GM23338 (cell line): ENCODE measurements around the gene NHSL1. TPM values are rescaled to one million over a fixed set of nuclear protein-coding genes. Genes with fewer than 3 reads are reported as not detected.

Experiments
- ATAC-seq: fragments of 200-7000 bp; cut with Tn5 transposase; 3 replicates; pipeline ENCODE4 v1.9.1; 2020
- DNase-seq: peaks from one replicate; pipeline ENCODE4 v3.0.0-alpha.2; 2015; ENCODE audit warnings: low spot score
- H2AFZ ChIP-seq: fragments of 200-600 bp; sonication (generic); 2 replicates; pipeline ENCODE4 v1.8.0; 2016; ENCODE audit warnings: antibody characterized with exemption, mild to moderate bottlenecking, moderate library complexity
- H3F3A ChIP-seq: fragments of 200-600 bp; sonication (generic); replicated peaks from 2 replicates; pipeline ENCODE4 v1.8.0; 2017; ENCODE audit warnings: antibody characterized with exemption, mixed run types, low read depth
- H3K27ac ChIP-seq: fragments of 200-600 bp; sonication (generic); 2 replicates; pipeline ENCODE4 v1.6.1; 2016; ENCODE audit warnings: low read depth
- H3K27me3 ChIP-seq: fragments of 200-600 bp; sonication (generic); 2 replicates; pipeline ENCODE4 v1.8.0; 2016; ENCODE audit warnings: mild to moderate bottlenecking, mixed run types, moderate library complexity; ENCODE audit not compliant: insufficient read depth
- H3K36me3 ChIP-seq: fragments of 200-600 bp; sonication (generic); 2 replicates; pipeline ENCODE4 v1.8.0; 2016; ENCODE audit warnings: mild to moderate bottlenecking; ENCODE audit not compliant: insufficient read depth
- H3K4me1 ChIP-seq: fragments of 200-600 bp; sonication (generic); 2 replicates; pipeline ENCODE4 v1.8.0; 2016; ENCODE audit warnings: mild to moderate bottlenecking, moderate library complexity; ENCODE audit not compliant: insufficient read depth
- H3K4me2 ChIP-seq: fragments of 200-600 bp; sonication (generic); 2 replicates; pipeline ENCODE4 v1.7.1; 2017; ENCODE audit warnings: mixed run types
- H3K4me3 ChIP-seq: fragments of 200-600 bp; sonication (generic); 2 replicates; pipeline ENCODE4 v1.6.1; 2016; ENCODE audit warnings: mixed run types
- H3K79me2 ChIP-seq: fragments of 200-600 bp; sonication (generic); replicated peaks from 2 replicates; pipeline ENCODE4 v1.8.0; 2017; ENCODE audit warnings: mild to moderate bottlenecking; ENCODE audit not compliant: insufficient read depth
- H3K9me2 ChIP-seq: fragments of 200-600 bp; sonication (generic); 2 replicates; pipeline ENCODE4 v1.8.0; 2017; ENCODE audit not compliant: insufficient read depth
- H4K20me1 ChIP-seq: fragments of 200-600 bp; sonication (generic); replicated peaks from 2 replicates; pipeline ENCODE4 v1.8.0; 2017; ENCODE audit warnings: mild to moderate bottlenecking; ENCODE audit not compliant: insufficient read depth
- H3K27ac Mint-ChIP-seq: 2 replicates; pipeline ENCODE4 v1.8.0; 2020; ENCODE audit warnings: inconsistent platforms, mild to moderate bottlenecking, moderate library complexity, mixed read lengths
- H3K27me3 Mint-ChIP-seq: 3 replicates; pipeline ENCODE4 v1.8.0; 2022; ENCODE audit warnings: low read depth, mild to moderate bottlenecking, moderate library complexity, mixed read lengths, inconsistent platforms; ENCODE audit not compliant: insufficient read depth, poor library complexity
- H3K36me3 Mint-ChIP-seq: 3 replicates; pipeline ENCODE4 v1.8.0; 2021; ENCODE audit warnings: low read depth, mild to moderate bottlenecking, inconsistent platforms, moderate library complexity, mixed read lengths
- H3K4me1 Mint-ChIP-seq: 3 replicates; pipeline ENCODE4 v1.8.0; 2020; ENCODE audit warnings: mild to moderate bottlenecking, inconsistent platforms, mixed read lengths
- H3K4me3 Mint-ChIP-seq: 3 replicates; pipeline ENCODE4 v1.8.0; 2021; ENCODE audit warnings: moderate library complexity, mild to moderate bottlenecking, inconsistent platforms, mixed read lengths
- H3K9me3 Mint-ChIP-seq: 3 replicates; pipeline ENCODE4 v1.8.0; 2020; ENCODE audit warnings: moderate library complexity, mild to moderate bottlenecking, inconsistent platforms, mixed read lengths
- CREB1 ChIP-seq: fragments of 250-450 bp; sonication (Bioruptor Pico); IDR thresholded peaks from 2 replicates; pipeline ENCODE4 v1.5.0; 2020; ENCODE audit warnings: low read depth, mild to moderate bottlenecking, moderate library complexity
- CTCF ChIP-seq, 2 experiments: fragments of 200-600 bp in 1 of 2; sonication (generic) in 1 of 2; conservative IDR thresholded peaks; 2 replicates each; pipeline versions ENCODE4 v1.5.1 to v1.6.1; 2016 to 2017; ENCODE audit warnings: antibody characterized with exemption in 2 of 2, low read depth in 2 of 2, mild to moderate bottlenecking in 2 of 2, moderate library complexity in 1 of 2
- ETS1 ChIP-seq: IDR thresholded peaks from 2 replicates; pipeline ENCODE4 v1.6.1; 2016; ENCODE audit warnings: antibody characterized with exemption
- EZH2 ChIP-seq: fragments of 200-600 bp; sonication (generic); IDR thresholded peaks from one replicate; pipeline ENCODE4 v1.8.0; 2017; ENCODE audit warnings: antibody characterized with exemption, mild to moderate bottlenecking, low read depth; ENCODE audit not compliant: unreplicated experiment
- EZH2phosphoT487 ChIP-seq: fragments of 200-600 bp; sonication (generic); IDR thresholded peaks from one replicate; pipeline ENCODE4 v1.8.1; 2018; ENCODE audit warnings: antibody characterized with exemption; ENCODE audit not compliant: unreplicated experiment
- JUNB ChIP-seq: IDR thresholded peaks from one replicate; pipeline ENCODE4 v1.6.1; 2016; ENCODE audit warnings: antibody characterized with exemption; ENCODE audit not compliant: unreplicated experiment
- NANOG ChIP-seq: IDR thresholded peaks from 2 replicates; pipeline ENCODE4 v1.6.1; 2016; ENCODE audit warnings: antibody characterized with exemption, borderline replicate concordance
- POLR2AphosphoS5 ChIP-seq: IDR thresholded peaks from 2 replicates; pipeline ENCODE4 v1.6.1; 2016; ENCODE audit warnings: antibody characterized with exemption, low read depth
- STAT1 ChIP-seq: IDR thresholded peaks from one replicate; pipeline ENCODE4 v1.6.1; 2016; ENCODE audit warnings: antibody characterized with exemption; ENCODE audit not compliant: unreplicated experiment
- ZNF114 ChIP-seq: fragments of 250-450 bp; sonication (Bioruptor Pico); IDR thresholded peaks from 2 replicates; pipeline ENCODE4 v1.5.0; 2020; ENCODE audit warnings: mild to moderate bottlenecking, moderate library complexity
- ZNF331 ChIP-seq: fragments of 250-450 bp; sonication (Bioruptor Pico); IDR thresholded peaks from 2 replicates; pipeline ENCODE4 v1.5.0; 2020; ENCODE audit warnings: low read depth, mild to moderate bottlenecking, moderate library complexity
- ZNF462 ChIP-seq: fragments of 250-450 bp; sonication (Bioruptor Pico); IDR thresholded peaks from 2 replicates; pipeline ENCODE4 v1.5.0; 2020; ENCODE audit warnings: mild to moderate bottlenecking, moderate library complexity
- polyA plus RNA-seq: library from polyadenylated mRNA; unstranded; fragments of >200 nt; fragmentation: Nextera tagmentation; extraction: Ambion mirVana; gene quantifications from 2 replicates; pipeline ENCODE4 v1.2.1, GENCODE V29; 2016
- total RNA-seq: library from RNA; depleted of rRNA; stranded (reverse); fragments of >200 nt; shearing (Covaris generic); gene quantifications from 2 replicates; pipeline ENCODE4 v1.2.3, GENCODE V29; 2014
- TF ChIP-seq, protein P1 (sequence below): IDR thresholded peaks from one replicate; pipeline ENCODE4 v1.6.1; 2018; ENCODE audit warnings: antibody characterized with exemption; ENCODE audit not compliant: unreplicated experiment

NHSL1 gene
- total and polyA plus RNA-seq, 2 experiments from 2014 or later, result 11.2 to 24.5 TPM

- H3K36me3 Mint-ChIP-seq, result peaks cover 39% of the 10 kb centered on the region
- ATAC-seq, result no peak
- Histone ChIP-seq H3K4me2 (no peak overlapping the region), H3K36me3 (peaks cover 4% of the 10 kb centered on the region), H3K79me2 (no peaks in the 10 kb centered on the region), H3K4me1 (no peaks in the 10 kb centered on the region), H4K20me1 (no peaks in the 10 kb centered on the region; the same call in 1 of the 2 replicates), H3K27ac (no peak overlapping the region), H3K4me3 (no peak overlapping the region), H3F3A (no peaks in the 10 kb centered on the region), H3K9me2 (no peaks in the 10 kb centered on the region), H2AFZ (no peak overlapping the region), H3K27me3 (no peaks in the 10 kb centered on the region)
- TF ChIP-seq ZNF114, result no peak
- TF ChIP-seq, protein P1, sequence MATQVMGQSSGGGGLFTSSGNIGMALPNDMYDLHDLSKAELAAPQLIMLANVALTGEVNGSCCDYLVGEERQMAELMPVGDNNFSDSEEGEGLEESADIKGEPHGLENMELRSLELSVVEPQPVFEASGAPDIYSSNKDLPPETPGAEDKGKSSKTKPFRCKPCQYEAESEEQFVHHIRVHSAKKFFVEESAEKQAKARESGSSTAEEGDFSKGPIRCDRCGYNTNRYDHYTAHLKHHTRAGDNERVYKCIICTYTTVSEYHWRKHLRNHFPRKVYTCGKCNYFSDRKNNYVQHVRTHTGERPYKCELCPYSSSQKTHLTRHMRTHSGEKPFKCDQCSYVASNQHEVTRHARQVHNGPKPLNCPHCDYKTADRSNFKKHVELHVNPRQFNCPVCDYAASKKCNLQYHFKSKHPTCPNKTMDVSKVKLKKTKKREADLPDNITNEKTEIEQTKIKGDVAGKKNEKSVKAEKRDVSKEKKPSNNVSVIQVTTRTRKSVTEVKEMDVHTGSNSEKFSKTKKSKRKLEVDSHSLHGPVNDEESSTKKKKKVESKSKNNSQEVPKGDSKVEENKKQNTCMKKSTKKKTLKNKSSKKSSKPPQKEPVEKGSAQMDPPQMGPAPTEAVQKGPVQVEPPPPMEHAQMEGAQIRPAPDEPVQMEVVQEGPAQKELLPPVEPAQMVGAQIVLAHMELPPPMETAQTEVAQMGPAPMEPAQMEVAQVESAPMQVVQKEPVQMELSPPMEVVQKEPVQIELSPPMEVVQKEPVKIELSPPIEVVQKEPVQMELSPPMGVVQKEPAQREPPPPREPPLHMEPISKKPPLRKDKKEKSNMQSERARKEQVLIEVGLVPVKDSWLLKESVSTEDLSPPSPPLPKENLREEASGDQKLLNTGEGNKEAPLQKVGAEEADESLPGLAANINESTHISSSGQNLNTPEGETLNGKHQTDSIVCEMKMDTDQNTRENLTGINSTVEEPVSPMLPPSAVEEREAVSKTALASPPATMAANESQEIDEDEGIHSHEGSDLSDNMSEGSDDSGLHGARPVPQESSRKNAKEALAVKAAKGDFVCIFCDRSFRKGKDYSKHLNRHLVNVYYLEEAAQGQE, result no peak
- TF ChIP-seq CREB1 (CRISPR knock-in tag), result no peak
- no peak for TF ChIP-seq EZH2
- no peak for TF ChIP-seq ZNF462 (CRISPR knock-in tag)
- no peak for TF ChIP-seq JUNB
- TF ChIP-seq ZNF331, result no peak
- TF ChIP-seq STAT1, result no peak
- TF ChIP-seq NANOG, result no peak
- no peak for TF ChIP-seq EZH2phosphoT487
- no peak for TF ChIP-seq CTCF (conservative IDR thresholded peaks at IDR 0.05; ENCODE audit: low read depth in 2 of 2)
- no peak for TF ChIP-seq ETS1
- TF ChIP-seq POLR2AphosphoS5, result no peak
- H3K4me3 Mint-ChIP-seq, result no peak overlapping the region
- H3K27ac Mint-ChIP-seq, result no peak overlapping the region
- no peaks in the 10 kb centered on the region for H3K4me1 Mint-ChIP-seq
- no peaks in the 10 kb centered on the region for H3K9me3 Mint-ChIP-seq
- DNase-seq, result no peak
- peaks cover 8% of the 10 kb centered on the region for H3K27me3 Mint-ChIP-seq
Observed at GRCh38 chr6:138418118-138418742, 81.1 kb downstream of the NHSL1 start.
